ENCODE measurements around the gene NXPH4. TPM values are rescaled to one million over a fixed set of nuclear protein-coding genes. Genes with fewer than 3 reads are reported as not detected.

The NXPH4 gene
- total RNA-seq, 1 donor from 2014 or later, result not detected

DNA sequence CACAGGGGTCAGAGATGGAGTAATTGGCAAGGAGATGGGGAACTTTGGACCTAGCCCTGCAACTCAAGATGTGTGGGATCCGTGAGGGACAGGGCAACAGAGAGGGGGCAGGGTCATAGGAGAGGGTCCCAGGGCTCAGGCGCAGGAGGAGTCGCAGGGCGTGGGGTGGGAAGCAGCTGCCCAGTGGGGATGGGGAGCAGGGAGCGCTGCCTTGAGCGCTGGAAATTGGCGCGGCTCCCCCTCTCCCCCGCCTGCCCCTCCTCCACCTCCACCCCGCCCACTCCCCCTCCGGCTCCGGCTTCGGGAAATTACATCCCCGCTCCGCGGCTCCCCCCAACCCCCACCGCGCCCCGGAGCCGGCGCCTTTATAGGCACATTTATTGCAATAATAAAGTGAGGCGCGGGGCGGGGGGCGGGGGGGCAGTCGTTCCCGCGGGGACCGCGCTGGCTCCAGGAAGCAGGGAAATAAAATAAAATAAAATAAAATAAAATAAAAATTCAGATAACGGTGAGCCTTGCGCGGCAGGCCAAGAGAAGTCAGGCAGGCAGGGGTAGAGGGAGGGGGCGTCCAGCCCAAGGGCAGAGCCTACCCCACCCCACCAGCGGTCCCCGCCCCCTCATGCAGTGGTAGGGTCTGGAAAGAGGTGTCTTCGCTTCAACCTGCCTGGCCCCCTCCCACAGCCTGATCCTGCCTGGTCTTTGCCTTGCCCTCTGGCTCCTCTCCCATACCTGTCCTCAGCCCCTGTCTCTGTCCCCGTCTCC is 3.6 kb downstream of the NXPH4 start:
- intact Hi-C loops (cut with DNase I), result no loop called here

DNA sequence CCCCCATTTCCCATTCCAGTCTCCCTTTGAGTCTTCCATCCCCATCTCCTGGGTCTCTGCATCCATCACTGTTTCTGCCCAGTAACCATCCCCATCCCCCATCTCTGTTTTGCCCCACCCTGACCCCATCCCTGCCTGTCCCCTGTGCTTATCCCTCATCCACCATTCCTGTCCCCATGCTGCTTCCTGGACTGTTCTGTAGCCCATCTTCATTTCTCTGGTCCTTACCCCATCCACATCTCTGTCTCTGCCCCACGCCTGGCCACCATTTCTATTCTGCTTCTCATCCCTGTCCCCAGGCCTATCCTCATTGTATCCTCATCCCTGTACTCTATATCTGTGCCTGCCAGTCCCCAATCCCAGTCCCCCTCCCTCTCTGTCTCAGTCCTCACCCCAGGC is 4.2 kb downstream of the NXPH4 start:
- H3K4me1 ChIP-seq, result peaks cover 27% of the 10 kb centered on the region
- H3K27me3 ChIP-seq (ENCODE audit: low read depth), result peaks cover 96% of the 10 kb centered on the region
- intact Hi-C loops (cut with DNase I), result no loop called here
- TF ChIP-seq, protein P1, sequence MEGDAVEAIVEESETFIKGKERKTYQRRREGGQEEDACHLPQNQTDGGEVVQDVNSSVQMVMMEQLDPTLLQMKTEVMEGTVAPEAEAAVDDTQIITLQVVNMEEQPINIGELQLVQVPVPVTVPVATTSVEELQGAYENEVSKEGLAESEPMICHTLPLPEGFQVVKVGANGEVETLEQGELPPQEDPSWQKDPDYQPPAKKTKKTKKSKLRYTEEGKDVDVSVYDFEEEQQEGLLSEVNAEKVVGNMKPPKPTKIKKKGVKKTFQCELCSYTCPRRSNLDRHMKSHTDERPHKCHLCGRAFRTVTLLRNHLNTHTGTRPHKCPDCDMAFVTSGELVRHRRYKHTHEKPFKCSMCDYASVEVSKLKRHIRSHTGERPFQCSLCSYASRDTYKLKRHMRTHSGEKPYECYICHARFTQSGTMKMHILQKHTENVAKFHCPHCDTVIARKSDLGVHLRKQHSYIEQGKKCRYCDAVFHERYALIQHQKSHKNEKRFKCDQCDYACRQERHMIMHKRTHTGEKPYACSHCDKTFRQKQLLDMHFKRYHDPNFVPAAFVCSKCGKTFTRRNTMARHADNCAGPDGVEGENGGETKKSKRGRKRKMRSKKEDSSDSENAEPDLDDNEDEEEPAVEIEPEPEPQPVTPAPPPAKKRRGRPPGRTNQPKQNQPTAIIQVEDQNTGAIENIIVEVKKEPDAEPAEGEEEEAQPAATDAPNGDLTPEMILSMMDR (IDR thresholded peaks at IDR 0.05), result no peak
- H3K36me3 ChIP-seq, result no peaks in the 10 kb centered on the region
- no peak for DNase-seq
- H3K9me3 ChIP-seq, result no peaks in the 10 kb centered on the region
- no peak overlapping the region for H3K4me3 ChIP-seq
- ATAC-seq, result no peak
- no peak overlapping the region for H3K27ac ChIP-seq

More for the DNA sequence above, 3.6 kb downstream of the NXPH4 start:
- Histone ChIP-seq H3K9me3 (no peaks in the 10 kb centered on the region), H3K4me3 (no peak overlapping the region), H3K27ac (no peak overlapping the region), H3K36me3 (no peaks in the 10 kb centered on the region), H3K4me1 (peaks cover 23% of the 10 kb centered on the region), H3K27me3 (ENCODE audit: low read depth) (peaks cover 95% of the 10 kb centered on the region)
- TF ChIP-seq, protein P1 (IDR thresholded peaks at IDR 0.05), result no peak
- no peak for DNase-seq
- ATAC-seq, result no peak

DNA sequence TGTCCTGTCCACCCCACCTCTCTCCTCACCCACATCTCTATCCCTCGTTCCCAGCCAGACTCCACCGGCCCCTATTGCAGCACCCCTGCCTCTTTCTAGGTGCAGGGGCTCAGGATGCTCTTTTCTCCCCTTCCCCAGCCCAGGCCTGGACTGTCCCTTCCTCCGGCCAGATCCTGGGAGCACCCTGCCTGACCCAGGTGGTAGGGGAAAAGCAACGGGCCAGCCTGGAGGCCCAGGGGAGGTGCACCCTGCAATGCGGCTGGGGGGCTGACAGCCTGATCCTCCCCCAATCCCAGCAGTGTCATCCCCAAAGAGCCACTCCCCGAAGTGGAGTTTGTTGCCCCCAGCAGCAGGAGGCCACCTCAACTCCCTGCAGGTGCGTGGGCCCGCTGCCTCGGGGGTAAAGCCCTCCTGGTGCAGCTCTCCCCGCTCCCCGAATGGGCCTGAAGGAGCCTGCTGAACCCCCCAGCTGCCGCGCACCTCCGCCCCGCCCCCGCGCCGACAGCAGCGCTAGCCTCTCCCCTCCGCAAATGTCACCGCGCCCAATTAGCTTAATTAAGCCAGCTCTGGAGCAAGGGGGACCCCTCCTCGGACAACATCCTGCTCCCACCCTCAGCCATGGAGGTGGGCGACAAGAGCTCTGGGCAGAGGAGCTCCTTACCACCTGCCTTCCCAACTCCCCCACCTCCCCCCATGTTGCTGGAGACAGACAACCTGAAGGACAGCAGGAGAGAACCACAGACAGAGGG is 4.7 kb downstream of the NXPH4 start:
- no peak overlapping the region for H3K4me3 ChIP-seq
- H3K36me3 ChIP-seq, result no peaks in the 10 kb centered on the region
- H3K4me1 ChIP-seq, result peaks cover 22% of the 10 kb centered on the region
- peaks cover 96% of the 10 kb centered on the region for H3K27me3 ChIP-seq (ENCODE audit: low read depth)
- intact Hi-C loops (cut with DNase I), result no loop called here
- no peak for ATAC-seq
- no peak overlapping the region for H3K27ac ChIP-seq
- H3K9me3 ChIP-seq, result no peaks in the 10 kb centered on the region
- TF ChIP-seq, protein P1 (IDR thresholded peaks at IDR 0.05), result no peak
- DNase-seq, result no peak

DNA sequence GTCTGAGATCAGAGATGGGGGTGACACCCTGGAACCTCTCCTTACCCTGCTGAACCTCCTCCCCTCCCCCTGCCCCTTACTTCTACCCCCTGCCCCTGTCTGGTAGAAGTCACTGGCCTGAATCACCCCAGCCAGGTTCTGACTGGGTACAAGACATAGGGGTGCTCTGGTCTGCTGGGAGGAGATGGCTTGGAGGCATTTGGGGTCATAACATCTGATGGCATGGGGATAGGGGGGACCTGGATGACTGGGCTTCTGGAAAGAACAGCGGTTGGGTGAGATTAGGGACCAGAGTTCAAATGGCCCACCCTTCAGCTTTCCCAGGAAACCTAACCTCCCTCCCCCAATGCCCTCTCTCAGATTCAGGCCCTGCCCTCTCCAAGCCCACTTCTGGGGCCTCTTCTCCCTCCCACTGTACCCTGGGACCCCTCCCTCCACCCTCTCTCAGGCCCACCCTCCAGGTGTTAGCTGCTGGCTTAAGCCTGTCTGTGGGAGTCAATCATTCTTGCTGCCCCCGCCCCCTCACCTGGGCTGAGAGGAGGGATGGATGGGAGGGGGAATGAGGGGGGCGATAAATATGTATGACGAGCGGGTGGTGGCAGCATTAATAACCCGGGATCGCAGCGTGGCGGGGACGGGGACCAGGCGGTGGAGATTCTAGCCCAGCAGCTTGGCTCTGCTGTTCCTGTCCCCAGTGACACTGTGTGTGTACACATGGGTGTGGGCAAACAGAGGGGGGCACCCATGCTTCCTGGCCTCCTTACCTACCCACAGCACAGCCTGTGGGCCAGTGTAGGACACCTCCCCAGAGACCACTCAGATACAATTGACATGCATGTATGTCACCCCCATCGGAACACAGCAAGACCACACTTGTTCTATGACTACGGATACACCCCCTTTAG is 5.9 kb downstream of the NXPH4 start:
- TF ChIP-seq, protein P1 (IDR thresholded peaks at IDR 0.05), result no peak
- Histone ChIP-seq H3K4me3 (no peak overlapping the region), H3K27ac (no peak overlapping the region), H3K27me3 (ENCODE audit: low read depth) (peaks cover 99% of the 10 kb centered on the region), H3K36me3 (no peaks in the 10 kb centered on the region), H3K4me1 (peaks cover 24% of the 10 kb centered on the region), H3K9me3 (no peaks in the 10 kb centered on the region)
- intact Hi-C loops (cut with DNase I), result no loop called here
- DNase-seq, result no peak
- ATAC-seq, result no peak
